ENCODE data around the gene ADAMTS15. TPM values are rescaled to one million over a fixed set of nuclear protein-coding genes. Genes with fewer than 3 reads are reported as not detected.

Gene ADAMTS15
- total RNA-seq, 6 experiments from 2014 or later = 0.19 to 1.1 (median 0.31) TPM; not detected in 1

DNA sequence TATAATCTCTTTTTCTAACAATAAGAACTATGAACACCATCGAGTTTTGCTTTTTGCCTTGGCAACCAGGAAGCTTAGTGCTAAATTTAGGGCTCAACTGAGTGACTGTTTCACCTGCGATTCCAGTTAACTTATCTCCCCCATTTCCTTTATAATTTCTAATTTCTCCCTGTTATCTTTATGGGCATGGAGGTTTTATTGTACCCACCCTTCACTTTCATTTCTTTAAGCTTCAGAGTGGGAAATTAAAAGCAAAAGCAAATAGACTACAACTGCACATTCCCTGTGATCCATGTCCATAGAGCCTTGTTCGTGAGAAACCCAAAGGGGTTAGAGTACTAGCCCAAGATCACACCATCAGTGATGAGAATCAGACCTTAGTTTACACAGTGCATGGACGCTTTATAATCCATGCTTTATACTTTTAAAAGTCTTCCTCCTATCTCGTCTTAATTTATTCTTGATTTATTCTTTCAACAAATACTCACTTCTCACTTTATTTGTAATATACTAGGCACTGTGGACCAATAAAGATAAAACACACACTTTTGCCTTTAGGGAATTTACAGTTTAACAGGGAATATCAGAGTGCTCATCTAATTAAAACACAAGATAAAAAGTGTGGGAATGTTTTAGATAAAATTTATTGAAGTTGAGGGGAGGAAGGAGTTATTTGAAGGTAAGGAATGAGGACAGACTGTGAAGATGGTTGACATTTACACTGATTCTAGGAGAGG lies 40.6 kb downstream of the ADAMTS15 start:
- 56% methylated on average over 5 of the region's 5 CpGs for WGBS (ENCODE audit: insufficient coverage, low coverage, low lambda C conversion rate, missing lambda C conversion rate)
- no peak for ATAC-seq

DNA sequence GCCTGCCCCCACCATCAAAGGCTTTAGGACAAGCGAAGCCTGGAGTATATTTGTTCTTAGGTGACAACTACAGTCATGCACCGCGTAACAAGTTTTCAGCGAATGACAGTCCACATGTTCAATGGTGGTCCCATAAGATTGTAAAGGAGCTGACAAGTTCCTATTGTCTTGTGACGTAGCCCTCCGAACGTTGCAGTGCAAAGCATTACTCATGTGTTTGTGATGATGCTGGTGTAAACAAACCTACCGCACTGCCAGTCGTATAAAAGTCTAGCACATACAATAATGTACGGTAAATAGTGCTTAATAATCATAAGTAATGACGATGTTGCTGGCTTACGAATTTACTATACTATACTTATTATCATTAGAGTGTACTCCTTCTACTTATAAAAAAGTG lies 41.3 kb downstream of the ADAMTS15 start:
- Histone ChIP-seq H3K4me3 (no peak overlapping the region), H3K9me3 (no peaks in the 10 kb centered on the region), H3K36me3 (no peaks in the 10 kb centered on the region), H3K27ac (no peak overlapping the region), H3K27me3 (no peaks in the 10 kb centered on the region), H3K4me1 (no peaks in the 10 kb centered on the region)
- DNase-seq = no peak
- WGBS (ENCODE audit: insufficient coverage, low coverage, low lambda C conversion rate, missing lambda C conversion rate) = 84% methylated on average over 12 of the region's 12 CpGs
- intact Hi-C loops (cut with DNase I) = no loop called here
- ATAC-seq = no peak
- TF ChIP-seq POLR2A (IDR thresholded peaks at IDR 0.05) = no peak
- TF ChIP-seq, protein P1, sequence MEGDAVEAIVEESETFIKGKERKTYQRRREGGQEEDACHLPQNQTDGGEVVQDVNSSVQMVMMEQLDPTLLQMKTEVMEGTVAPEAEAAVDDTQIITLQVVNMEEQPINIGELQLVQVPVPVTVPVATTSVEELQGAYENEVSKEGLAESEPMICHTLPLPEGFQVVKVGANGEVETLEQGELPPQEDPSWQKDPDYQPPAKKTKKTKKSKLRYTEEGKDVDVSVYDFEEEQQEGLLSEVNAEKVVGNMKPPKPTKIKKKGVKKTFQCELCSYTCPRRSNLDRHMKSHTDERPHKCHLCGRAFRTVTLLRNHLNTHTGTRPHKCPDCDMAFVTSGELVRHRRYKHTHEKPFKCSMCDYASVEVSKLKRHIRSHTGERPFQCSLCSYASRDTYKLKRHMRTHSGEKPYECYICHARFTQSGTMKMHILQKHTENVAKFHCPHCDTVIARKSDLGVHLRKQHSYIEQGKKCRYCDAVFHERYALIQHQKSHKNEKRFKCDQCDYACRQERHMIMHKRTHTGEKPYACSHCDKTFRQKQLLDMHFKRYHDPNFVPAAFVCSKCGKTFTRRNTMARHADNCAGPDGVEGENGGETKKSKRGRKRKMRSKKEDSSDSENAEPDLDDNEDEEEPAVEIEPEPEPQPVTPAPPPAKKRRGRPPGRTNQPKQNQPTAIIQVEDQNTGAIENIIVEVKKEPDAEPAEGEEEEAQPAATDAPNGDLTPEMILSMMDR (IDR thresholded peaks at IDR 0.05) = no peak

More for the DNA sequence above, 40.6 kb downstream of the ADAMTS15 start:
- intact Hi-C loops (cut with DNase I) = no loop called here
- H3K27ac ChIP-seq = no peak overlapping the region
- H3K27me3 ChIP-seq = no peaks in the 10 kb centered on the region
- TF ChIP-seq, protein P1 (IDR thresholded peaks at IDR 0.05) = no peak
- TF ChIP-seq POLR2A (IDR thresholded peaks at IDR 0.05) = no peak
- no peaks in the 10 kb centered on the region for H3K36me3 ChIP-seq
- DNase-seq = no peak
- H3K9me3 ChIP-seq = no peaks in the 10 kb centered on the region
- no peaks in the 10 kb centered on the region for H3K4me1 ChIP-seq
- H3K4me3 ChIP-seq = no peak overlapping the region

DNA sequence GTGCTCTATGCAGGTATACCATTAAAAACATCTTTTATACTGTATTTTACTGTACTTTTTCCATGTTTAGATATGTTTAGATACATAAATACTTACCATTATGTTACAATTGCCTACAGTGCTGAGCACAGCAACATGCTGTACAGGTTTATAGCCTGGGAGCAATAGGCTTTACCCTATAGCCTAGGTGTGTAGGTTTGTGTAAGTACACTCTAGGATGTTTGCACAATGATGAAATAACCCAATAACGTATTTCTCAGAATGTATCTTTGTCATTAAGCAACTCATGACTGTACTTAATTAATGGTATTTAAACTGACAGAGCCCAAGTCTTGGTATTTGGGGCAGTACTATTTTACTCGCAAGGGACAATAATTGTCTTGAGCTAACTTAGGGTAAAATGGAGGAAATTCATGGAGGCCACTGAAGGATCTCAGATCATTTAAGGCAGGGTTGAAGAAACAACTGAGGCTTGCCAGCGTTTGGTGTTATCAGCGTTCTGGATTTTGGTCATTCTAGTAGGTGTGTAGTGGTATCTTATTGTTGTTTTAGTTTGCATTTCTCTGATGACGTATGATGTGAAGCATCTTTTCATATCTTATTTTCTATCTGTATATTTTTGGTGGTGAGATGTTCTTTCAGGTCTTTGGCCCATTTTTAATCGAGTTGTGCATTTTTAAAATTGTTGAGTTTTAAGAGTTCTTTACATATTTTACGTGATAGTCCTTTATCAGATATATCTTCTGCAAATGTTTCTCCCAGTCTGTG lies 42.4 kb downstream of the ADAMTS15 start:
- H3K27ac ChIP-seq = no peak overlapping the region
- H3K9me3 ChIP-seq = no peaks in the 10 kb centered on the region
- ATAC-seq (no peak), DNase-seq (no peak)
- H3K4me3 ChIP-seq = no peak overlapping the region
- H3K4me1 ChIP-seq = no peaks in the 10 kb centered on the region
- 49% methylated on average over 6 of the region's 7 CpGs for WGBS (ENCODE audit: insufficient coverage, low coverage, low lambda C conversion rate, missing lambda C conversion rate)
- H3K27me3 ChIP-seq = no peaks in the 10 kb centered on the region
- intact Hi-C loops (cut with DNase I) = no loop called here
- TF ChIP-seq, protein P1 (IDR thresholded peaks at IDR 0.05) = no peak
- no peak for TF ChIP-seq POLR2A (IDR thresholded peaks at IDR 0.05)
- H3K36me3 ChIP-seq = no peaks in the 10 kb centered on the region

DNA sequence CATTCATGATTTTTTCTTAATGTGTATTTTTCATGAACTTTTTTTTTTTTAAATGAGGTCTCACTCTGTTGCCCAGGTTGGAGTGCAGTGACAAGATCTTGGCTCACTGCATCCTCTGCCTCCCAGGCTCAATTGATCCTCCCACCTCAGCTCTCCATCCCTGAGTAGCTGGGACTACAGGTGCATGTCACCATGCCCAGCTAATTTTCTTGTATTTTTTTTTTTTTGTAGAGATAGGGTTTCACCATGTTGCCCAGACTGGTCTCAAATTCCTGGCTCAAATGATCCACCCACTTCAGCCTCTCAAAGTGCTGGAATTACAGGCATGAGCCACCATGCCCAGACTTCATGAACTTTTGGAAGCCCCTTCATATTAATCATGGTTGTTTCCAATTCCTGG lies 49.7 kb downstream of the ADAMTS15 start:
- H3K4me1 ChIP-seq = no peaks in the 10 kb centered on the region
- TF ChIP-seq, protein P1 (IDR thresholded peaks at IDR 0.05) = no peak
- no peak for TF ChIP-seq POLR2A (IDR thresholded peaks at IDR 0.05)
- no peaks in the 10 kb centered on the region for H3K9me3 ChIP-seq
- H3K4me3 ChIP-seq = no peak overlapping the region
- intact Hi-C loops (cut with DNase I) = no loop called here
- H3K27ac ChIP-seq = no peak overlapping the region
- ATAC-seq (no peak), DNase-seq (no peak)
- no peaks in the 10 kb centered on the region for H3K36me3 ChIP-seq
- H3K27me3 ChIP-seq = no peaks in the 10 kb centered on the region
